GM12878 (cell line): ENCODE data around the gene PIGZ. TPM values are rescaled to one million over a fixed set of nuclear protein-coding genes. Genes with fewer than 3 reads are reported as not detected.

Experiments
- ATAC-seq: fragments of 200-7000 bp; cut with Tn5 transposase; 3 replicates; pipeline ENCODE4 v1.9.1; 2020; ENCODE audit warnings: mild to moderate bottlenecking, moderate library complexity
- BruUV-seq: library from RNA; stranded (reverse); fragments of 400-500 nt; replicated peaks from 2 replicates; lab custom pipeline; 2021; lab: Mats Ljungman, UMichigan
- CTCF ChIA-PET: fragments of 300-600 bp; sonication (Branson Sonifier 250); formaldehyde crosslinking; extraction: SDS; loops from one replicate; lab custom pipeline; 2021; ENCODE audit warnings: inconsistent platforms; lab: Yijun Ruan, JAX
- POLR2A ChIA-PET: fragments of 350-600 bp; formaldehyde crosslinking; extraction: SDS; loops from one replicate; lab custom pipeline; 2021; ENCODE audit warnings: inconsistent platforms; lab: Charles Lee
- RAD21 ChIA-PET: fragments of 300-600 bp; sonication (Branson Sonifier 250); formaldehyde crosslinking; loops from one replicate; lab custom pipeline; 2023; ENCODE audit warnings: antibody characterized with exemption; ENCODE audit not compliant: unreplicated experiment; lab: Charles Lee
- SMC1A ChIA-PET: fragments of 300-600 bp; sonication (Branson Sonifier 250); formaldehyde crosslinking; loops from one replicate; lab custom pipeline; 2023; ENCODE audit not compliant: unreplicated experiment, uncharacterized antibody; lab: Charles Lee
- DNase-seq: peaks from one replicate; pipeline ENCODE4 v3.0.0-alpha.2; 2011; ENCODE audit warnings: low read depth, low spot score
- FAIRE-seq: peaks from 3 replicates; lab custom pipeline; 2011; peaks lifted over from hg19 to GRCh38; lab: Jason Lieb, UNC
- H2AFZ ChIP-seq: 2 replicates; pipeline ENCODE4 v1.6.0; 2011; ENCODE audit warnings: low read depth, low read length, control low read depth; ENCODE audit not compliant: control insufficient read depth
- H3K27ac ChIP-seq: 2 replicates; pipeline ENCODE4 v1.5.1; 2011; ENCODE audit warnings: control low read depth; ENCODE audit not compliant: control insufficient read depth, insufficient read depth
- H3K27me3 ChIP-seq, 2 experiments: replicated peaks in 1 of 2; 2 replicates each; pipeline versions ENCODE4 v1.6.0 to v1.6.1; 2011; ENCODE audit warnings: low read length in 1 of 2; ENCODE audit not compliant: control insufficient read depth in 2 of 2, insufficient read depth in 2 of 2
- H3K36me3 ChIP-seq, 2 experiments: 2 replicates each; pipeline ENCODE4 v1.5.1; 2011; ENCODE audit warnings: low read length in 1 of 2; ENCODE audit not compliant: control insufficient read depth in 2 of 2, insufficient read depth in 2 of 2
- H3K4me1 ChIP-seq: 2 replicates; pipeline ENCODE4 v1.6.1; 2011; ENCODE audit warnings: mild to moderate bottlenecking, low read length, moderate library complexity, mixed read lengths; ENCODE audit not compliant: control insufficient read depth, insufficient read depth
- H3K4me2 ChIP-seq: 2 replicates; pipeline ENCODE4 v1.6.0; 2011; ENCODE audit warnings: control low read depth; ENCODE audit not compliant: control insufficient read depth, insufficient read depth
- H3K4me3 ChIP-seq: fragments of 200-600 bp; sonication (generic); 2 replicates; pipeline ENCODE4 v1.5.1; 2016
- H3K79me2 ChIP-seq: 2 replicates; pipeline ENCODE4 v1.6.0; 2011; ENCODE audit warnings: low read length; ENCODE audit not compliant: control insufficient read depth, insufficient read depth
- H3K9ac ChIP-seq: 2 replicates; pipeline ENCODE4 v1.8.0; 2011; ENCODE audit warnings: low read length, control low read depth, mixed read lengths; ENCODE audit not compliant: control insufficient read depth, insufficient read depth
- H3K9me3 ChIP-seq: replicated peaks from 3 replicates; pipeline ENCODE4 v1.5.1; 2011; ENCODE audit warnings: mild to moderate bottlenecking, low read length; ENCODE audit not compliant: control insufficient read depth, insufficient read depth
- H4K20me1 ChIP-seq: 2 replicates; pipeline ENCODE4 v1.6.0; 2011; ENCODE audit not compliant: control insufficient read depth, insufficient read depth
- ASH2L ChIP-seq: fragments of 300-600, 200-600 bp; sonication (generic); IDR thresholded peaks from 2 replicates; pipeline ENCODE4 v1.6.1; 2017; ENCODE audit warnings: low read depth, mild to moderate bottlenecking, borderline replicate concordance
- BMI1 ChIP-seq: fragments of 450-650 bp; IDR thresholded peaks from 2 replicates; pipeline ENCODE4 v1.6.1; 2016; ENCODE audit warnings: mild to moderate bottlenecking, moderate library complexity, borderline replicate concordance
- KDM1A ChIP-seq: fragments of 200-600 bp; sonication (generic); IDR thresholded peaks from 2 replicates; pipeline ENCODE4 v1.6.1; 2016; ENCODE audit warnings: borderline replicate concordance
- LARP7 ChIP-seq: fragments of 450-650 bp; IDR thresholded peaks from 2 replicates; pipeline ENCODE4 v1.6.1; 2017; ENCODE audit warnings: mild to moderate bottlenecking
- NBN ChIP-seq: fragments of 450-650 bp; IDR thresholded peaks from 2 replicates; pipeline ENCODE4 v1.6.1; 2016
- TAF1 ChIP-seq: IDR thresholded peaks from 2 replicates; pipeline ENCODE4 v1.6.1; 2011; ENCODE audit warnings: mild to moderate bottlenecking, low read depth, low read length, borderline replicate concordance
- ZNF24 ChIP-seq: fragments of 450-650 bp; IDR thresholded peaks from 2 replicates; pipeline ENCODE4 v1.6.1; 2017; ENCODE audit warnings: antibody characterized with exemption, mild to moderate bottlenecking
- WGBS: methylation state at CpG from one replicate; pipeline ENCODE4 v1.1.6; 2016; ENCODE audit warnings: low lambda C conversion rate; ENCODE audit not compliant: insufficient replicate concordance, insufficient coverage; ENCODE audit errors: missing lambda C conversion rate; 5-methylcytosine and 5-hydroxymethylcytosine counted together
- in situ Hi-C: fragments of 300-500 bp; cut with MboI; formaldehyde crosslinking; loops from 9 replicates; pipeline ENCODE4 v1.14.3; 2018; ENCODE audit warnings: mixed read lengths
- intact Hi-C: fragments of 100-400 bp; cut with micrococcal nuclease; formaldehyde crosslinking; loops from one replicate; pipeline ENCODE4 v1.14.2; 2022; ENCODE audit not compliant: unreplicated experiment
- polyA plus RNA-seq, 11 experiments: library from polyadenylated mRNA; depleted of rRNA in 4 of 11; unstranded in 6 of 11; stranded (reverse) in 5 of 11; fragments of >200 nt; fragmentation: Nextera tagmentation in 4 of 11; fragmentation: Illumina TruSeq in 1 of 11; extraction: Ambion mirVana in 4 of 11; extraction: Trizol in 1 of 11; gene quantifications; 1 replicate in 1 of 11; 2 replicates in 10 of 11; pipeline versions ENCODE4 v1.2.1 to v1.2.3, GENCODE V29; 2011 to 2016; ENCODE audit warnings: inconsistent platforms in 2 of 11, missing spikeins in 2 of 11, low read depth in 1 of 11
- total RNA-seq, 4 experiments: library from RNA; depleted of rRNA in 3 of 4; stranded (reverse); fragments of >200 nt in 3 of 4; fragmentation: Illumina TruSeq in 1 of 4; extraction: Trizol in 1 of 4; gene quantifications; 2 replicates each; pipeline versions ENCODE4 v1.2.1 to v1.2.3, GENCODE V29; 2013 to 2021
- TF ChIP-seq, protein P1 (sequence below): fragments of 450-650 bp; IDR thresholded peaks from 2 replicates; pipeline ENCODE4 v1.6.1; 2017; ENCODE audit warnings: mild to moderate bottlenecking, moderate library complexity

PIGZ gene
- total and polyA plus RNA-seq, 10 of the 15 experiments (the other 5 are each of a cell fraction or from before 2014, with no cell fraction given): 0.06 to 1.2 (median 0.64) TPM

GRCh38 chr3:196942915-196943277 lies 25.7 kb downstream of the PIGZ start:
- Histone ChIP-seq H3K36me3 (peaks cover 0 to 14% of the 10 kb centered on the region in 2 experiments; a peak in 2 of 4 replicates), H2AFZ (peak overlapping the region; percentile 70), H3K27ac (peak overlapping the region; percentile 66), H3K9me3 (no peaks in the 10 kb centered on the region), H3K4me3 (peak overlapping the region; percentile 83), H4K20me1 (no peaks in the 10 kb centered on the region), H3K4me1 (peaks cover 11% of the 10 kb centered on the region), H3K27me3 (no peaks in the 10 kb centered on the region), H3K4me2 (peak overlapping the region; percentile 85), H3K79me2 (peaks cover 62% of the 10 kb centered on the region), H3K9ac (peak overlapping the region; percentile 91)
- in situ Hi-C loops (no loop called here), intact Hi-C loops (loop anchor here (1.0 to 10.0 kb wide), 5 partner anchors 26 to 301 kb away; partner anchors contain the start of genes CEP19, PIGX, PIGZ and SENP5)
- TF ChIP-seq NBN (no peak), LARP7 (no peak), TAF1 (no peak), KDM1A (no peak), ZNF24 (no peak), BMI1 (no peak), ASH2L (no peak)
- TF ChIP-seq, protein P1, sequence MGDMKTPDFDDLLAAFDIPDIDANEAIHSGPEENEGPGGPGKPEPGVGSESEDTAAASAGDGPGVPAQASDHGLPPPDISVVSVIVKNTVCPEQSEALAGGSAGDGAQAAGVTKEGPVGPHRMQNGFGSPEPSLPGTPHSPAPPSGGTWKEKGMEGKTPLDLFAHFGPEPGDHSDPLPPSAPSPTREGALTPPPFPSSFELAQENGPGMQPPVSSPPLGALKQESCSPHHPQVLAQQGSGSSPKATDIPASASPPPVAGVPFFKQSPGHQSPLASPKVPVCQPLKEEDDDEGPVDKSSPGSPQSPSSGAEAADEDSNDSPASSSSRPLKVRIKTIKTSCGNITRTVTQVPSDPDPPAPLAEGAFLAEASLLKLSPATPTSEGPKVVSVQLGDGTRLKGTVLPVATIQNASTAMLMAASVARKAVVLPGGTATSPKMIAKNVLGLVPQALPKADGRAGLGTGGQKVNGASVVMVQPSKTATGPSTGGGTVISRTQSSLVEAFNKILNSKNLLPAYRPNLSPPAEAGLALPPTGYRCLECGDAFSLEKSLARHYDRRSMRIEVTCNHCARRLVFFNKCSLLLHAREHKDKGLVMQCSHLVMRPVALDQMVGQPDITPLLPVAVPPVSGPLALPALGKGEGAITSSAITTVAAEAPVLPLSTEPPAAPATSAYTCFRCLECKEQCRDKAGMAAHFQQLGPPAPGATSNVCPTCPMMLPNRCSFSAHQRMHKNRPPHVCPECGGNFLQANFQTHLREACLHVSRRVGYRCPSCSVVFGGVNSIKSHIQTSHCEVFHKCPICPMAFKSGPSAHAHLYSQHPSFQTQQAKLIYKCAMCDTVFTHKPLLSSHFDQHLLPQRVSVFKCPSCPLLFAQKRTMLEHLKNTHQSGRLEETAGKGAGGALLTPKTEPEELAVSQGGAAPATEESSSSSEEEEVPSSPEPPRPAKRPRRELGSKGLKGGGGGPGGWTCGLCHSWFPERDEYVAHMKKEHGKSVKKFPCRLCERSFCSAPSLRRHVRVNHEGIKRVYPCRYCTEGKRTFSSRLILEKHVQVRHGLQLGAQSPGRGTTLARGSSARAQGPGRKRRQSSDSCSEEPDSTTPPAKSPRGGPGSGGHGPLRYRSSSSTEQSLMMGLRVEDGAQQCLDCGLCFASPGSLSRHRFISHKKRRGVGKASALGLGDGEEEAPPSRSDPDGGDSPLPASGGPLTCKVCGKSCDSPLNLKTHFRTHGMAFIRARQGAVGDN: no peak
- POLR2A ChIA-PET: interaction anchor here (0.5 to 4.7 kb wide), 5 partner anchors 11 to 362 kb away, joined by 3 to 40 read pairs (median 5); partner anchors contain the start of genes MELTF, PAK2 and SENP5
- RAD21 ChIA-PET: interaction anchor here (1.2 to 4.4 kb wide), 5 partner anchors 12 to 105 kb away, joined by 3 to 46 read pairs (median 11); partner anchors contain the start of genes PIGZ and SENP5
- CTCF ChIA-PET: interaction anchor here (0.8 to 5.1 kb wide), 8 partner anchors 11 to 104 kb away, joined by 3 to 39 read pairs (median 6); partner anchors contain the start of gene SENP5
- ATAC-seq (peak; percentile 16), FAIRE-seq (no peak), DNase-seq (no peak)
- WGBS: under 1% methylated on average over 25 of the region's 25 CpGs
- SMC1A ChIA-PET: interaction anchor here (1.2 to 5.5 kb wide), 5 partner anchors 10 to 306 kb away, joined by 3 to 38 read pairs (median 8); partner anchors contain the start of gene SENP5
- TSS peak; percentile 79 for BruUV-seq
